NB4 (cell line): Measurements from ENCODE around the gene CD300C.

Experiments used
- MYC ChIP-seq: IDR thresholded peaks from 2 replicates; pipeline ENCODE4 v1.6.1; 2011; ENCODE audit warnings: low read depth, low read length
- POLR2A ChIP-seq: IDR thresholded peaks from 2 replicates; pipeline ENCODE4 v1.6.1; 2011; ENCODE audit warnings: mild to moderate bottlenecking; ENCODE audit not compliant: insufficient read length; ENCODE audit errors: extremely low read depth
- TF ChIP-seq, protein P1 (sequence below): IDR thresholded peaks from one replicate; pipeline ENCODE4 v1.5.1; 2012; ENCODE audit warnings: low read depth, low read length
- TF ChIP-seq, protein P2 (sequence below): IDR thresholded peaks from 2 replicates; pipeline ENCODE4 v1.6.1; 2011; ENCODE audit warnings: low read depth, low read length

DNA sequence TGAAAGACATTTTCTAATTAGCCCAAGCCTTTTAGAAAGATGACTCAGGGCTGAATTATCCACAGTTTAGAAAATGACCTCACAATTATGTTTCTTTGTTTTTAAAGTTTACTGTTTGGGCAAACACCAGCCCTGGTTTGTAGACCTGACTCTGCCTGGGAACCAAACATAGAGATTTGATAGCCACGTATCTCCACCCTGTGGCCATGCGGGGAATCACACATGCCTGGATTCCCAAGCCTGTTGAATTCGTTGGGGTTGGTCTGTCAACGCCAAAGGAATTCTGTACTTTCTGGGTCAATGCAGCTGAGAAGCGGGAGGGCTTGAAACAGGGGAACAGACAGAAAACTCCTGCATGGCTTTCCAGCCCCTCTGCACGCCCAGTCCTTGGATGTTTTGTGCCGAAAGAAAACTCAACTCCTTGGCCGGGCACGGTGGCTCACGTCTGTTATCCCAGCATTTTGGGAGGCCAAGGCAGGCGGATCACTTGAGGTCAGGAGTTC lies 52.5 kb downstream of the CD300C start:
- TF ChIP-seq, protein P1, sequence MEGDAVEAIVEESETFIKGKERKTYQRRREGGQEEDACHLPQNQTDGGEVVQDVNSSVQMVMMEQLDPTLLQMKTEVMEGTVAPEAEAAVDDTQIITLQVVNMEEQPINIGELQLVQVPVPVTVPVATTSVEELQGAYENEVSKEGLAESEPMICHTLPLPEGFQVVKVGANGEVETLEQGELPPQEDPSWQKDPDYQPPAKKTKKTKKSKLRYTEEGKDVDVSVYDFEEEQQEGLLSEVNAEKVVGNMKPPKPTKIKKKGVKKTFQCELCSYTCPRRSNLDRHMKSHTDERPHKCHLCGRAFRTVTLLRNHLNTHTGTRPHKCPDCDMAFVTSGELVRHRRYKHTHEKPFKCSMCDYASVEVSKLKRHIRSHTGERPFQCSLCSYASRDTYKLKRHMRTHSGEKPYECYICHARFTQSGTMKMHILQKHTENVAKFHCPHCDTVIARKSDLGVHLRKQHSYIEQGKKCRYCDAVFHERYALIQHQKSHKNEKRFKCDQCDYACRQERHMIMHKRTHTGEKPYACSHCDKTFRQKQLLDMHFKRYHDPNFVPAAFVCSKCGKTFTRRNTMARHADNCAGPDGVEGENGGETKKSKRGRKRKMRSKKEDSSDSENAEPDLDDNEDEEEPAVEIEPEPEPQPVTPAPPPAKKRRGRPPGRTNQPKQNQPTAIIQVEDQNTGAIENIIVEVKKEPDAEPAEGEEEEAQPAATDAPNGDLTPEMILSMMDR, result peak; percentile 91
- TF ChIP-seq MYC, result 0 out of 2 replicates have a peak, but pooled peaks have one; percentile 19
- no peak for TF ChIP-seq POLR2A
- TF ChIP-seq, protein P2, sequence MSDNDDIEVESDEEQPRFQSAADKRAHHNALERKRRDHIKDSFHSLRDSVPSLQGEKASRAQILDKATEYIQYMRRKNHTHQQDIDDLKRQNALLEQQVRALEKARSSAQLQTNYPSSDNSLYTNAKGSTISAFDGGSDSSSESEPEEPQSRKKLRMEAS, result peak; percentile 77
